Activated gamma-delta T cell treated with anti-CD3 and anti-CD28 coated beads, Interleukin-2, amount 50 U/mL, for 16 hours (primary cell): ENCODE results near the gene CYSTM1.
A peak's percentile ranks its signal among the peaks of the same experiment; 100 is the strongest.

Source experiments
- DNase-seq: peaks from one replicate; pipeline ENCODE4 v3.0.0-alpha.2; 2020; ENCODE audit warnings: low read depth

CYSTM1 gene

GRCh38 chr5:140236891-140237598 is 62.1 kb downstream of the CYSTM1 start:
- DNase-seq, result no peak

GRCh38 chr5:140238756-140239155 is 63.8 kb downstream of the CYSTM1 start:
- DNase-seq, result no peak

- no peak for DNase-seq
These were observed 64.5 kb downstream of the CYSTM1 start for GRCh38 chr5:140239461-140239860.

GRCh38 chr5:140239939-140240700 is 65.1 kb downstream of the CYSTM1 start:
- DNase-seq, result peak; percentile 42

- no peak for DNase-seq
These were observed 66.2 kb downstream of the CYSTM1 start for GRCh38 chr5:140240987-140241706.

GRCh38 chr5:140242099-140242498 is 67.1 kb downstream of the CYSTM1 start:
- DNase-seq, result no peak

GRCh38 chr5:140242890-140243585 is 68.0 kb downstream of the CYSTM1 start:
- no peak for DNase-seq

- no peak for DNase-seq
These were observed 68.8 kb downstream of the CYSTM1 start for GRCh38 chr5:140243706-140244250.

- DNase-seq, result peak; percentile 65
These were observed 69.6 kb downstream of the CYSTM1 start for GRCh38 chr5:140244525-140245025.

- DNase-seq, result no peak
These were observed 70.4 kb downstream of the CYSTM1 start for GRCh38 chr5:140245341-140245740.

- DNase-seq, result no peak
These were observed 70.9 kb downstream of the CYSTM1 start for GRCh38 chr5:140245926-140246325.

- no peak for DNase-seq
These were observed 71.6 kb downstream of the CYSTM1 start for GRCh38 chr5:140246378-140247122.

GRCh38 chr5:140248414-140248813 is 73.4 kb downstream of the CYSTM1 start:
- DNase-seq, result no peak

- no peak for DNase-seq
These were observed 74.5 kb downstream of the CYSTM1 start for GRCh38 chr5:140249536-140249935.

- DNase-seq, result no peak
These were observed 75.4 kb downstream of the CYSTM1 start for GRCh38 chr5:140250386-140250785.

- DNase-seq, result peak; percentile 29
These were observed 76.6 kb downstream of the CYSTM1 start for GRCh38 chr5:140251527-140251973.

- no peak for DNase-seq
These were observed 77.6 kb downstream of the CYSTM1 start for GRCh38 chr5:140252470-140253126.

- DNase-seq, result no peak
These were observed 79.0 kb downstream of the CYSTM1 start for GRCh38 chr5:140253985-140254384.

GRCh38 chr5:140255460-140256157 is 80.6 kb downstream of the CYSTM1 start:
- DNase-seq, result no peak

GRCh38 chr5:140256726-140257125 is 81.7 kb downstream of the CYSTM1 start:
- DNase-seq, result no peak
